WTC11 (cell line): ENCODE results near the gene OPCML. TPM values are rescaled to one million over a fixed set of nuclear protein-coding genes. Genes with fewer than 3 reads are reported as not detected.
A peak's percentile ranks its signal among the peaks of the same experiment; 100 is the strongest.

ENCODE experiments used
- ATAC-seq: fragments of 200-7000 bp; cut with Tn5 transposase; 2 replicates; pipeline ENCODE4 v1.10.0; 2021; ENCODE audit warnings: mild to moderate bottlenecking, moderate library complexity
- CTCF ChIA-PET: fragments of 300-600 bp; sonication (Branson Sonifier 250); formaldehyde crosslinking; loops from one replicate; lab custom pipeline; 2021; ENCODE audit warnings: antibody characterized with exemption; lab: Charles Lee
- POLR2A ChIA-PET: fragments of 350-600 bp; sonication (Branson Sonifier 250); formaldehyde crosslinking; loops from one replicate; lab custom pipeline; 2021; ENCODE audit warnings: antibody characterized with exemption; lab: Charles Lee
- DNase-seq: peaks from one replicate; pipeline ENCODE4 v3.0.0; 2021; ENCODE audit warnings: low spot score
- H3K27ac Mint-ChIP-seq: 2 replicates; pipeline ENCODE4 v1.8.0; 2021; ENCODE audit warnings: mixed read lengths
- H3K27me3 Mint-ChIP-seq: 2 replicates; pipeline ENCODE4 v1.8.0; 2021; ENCODE audit warnings: low read depth, mild to moderate bottlenecking, moderate library complexity, mixed read lengths
- H3K36me3 Mint-ChIP-seq: 2 replicates; pipeline ENCODE4 v1.8.0; 2021; ENCODE audit warnings: mixed read lengths
- H3K4me1 Mint-ChIP-seq: 2 replicates; pipeline ENCODE4 v1.8.0; 2022; ENCODE audit warnings: mixed read lengths
- H3K4me3 Mint-ChIP-seq: 2 replicates; pipeline ENCODE4 v1.8.0; 2021; ENCODE audit warnings: mild to moderate bottlenecking, moderate library complexity, mixed read lengths
- H3K9me3 Mint-ChIP-seq: 2 replicates; pipeline ENCODE4 v1.8.0; 2021; ENCODE audit warnings: mixed read lengths
- ATF3 ChIP-seq: sonication (generic); formaldehyde crosslinking; conservative IDR thresholded peaks from 2 replicates; pipeline ENCODE4 v1.8.1; 2022; ENCODE audit warnings: mild to moderate bottlenecking, missing genetic modification reagents
- ATF6 ChIP-seq: sonication (generic); formaldehyde crosslinking; IDR thresholded peaks from 2 replicates; pipeline ENCODE4 v1.8.1; 2023; ENCODE audit warnings: mild to moderate bottlenecking, missing genetic modification reagents
- E2F5 ChIP-seq: sonication (generic); formaldehyde crosslinking; IDR thresholded peaks from 2 replicates; pipeline ENCODE4 v1.8.1; 2022; ENCODE audit warnings: mild to moderate bottlenecking, moderate library complexity, missing genetic modification reagents
- ETV6 ChIP-seq: sonication (generic); formaldehyde crosslinking; IDR thresholded peaks from 2 replicates; pipeline ENCODE4 v1.8.1; 2022; ENCODE audit warnings: mild to moderate bottlenecking, missing genetic modification reagents
- FOXJ3 ChIP-seq: sonication (generic); formaldehyde crosslinking; IDR thresholded peaks from 2 replicates; pipeline ENCODE4 v1.9.0; 2021; ENCODE audit warnings: missing genetic modification reagents, mild to moderate bottlenecking, borderline replicate concordance
- KAT7 ChIP-seq: sonication (generic); formaldehyde crosslinking; IDR thresholded peaks from 2 replicates; pipeline ENCODE4 v1.8.1; 2023; ENCODE audit warnings: missing genetic modification reagents, mild to moderate bottlenecking, borderline replicate concordance
- MLX ChIP-seq: sonication (generic); formaldehyde crosslinking; IDR thresholded peaks from 2 replicates; pipeline ENCODE4 v1.8.1; 2023; ENCODE audit warnings: mild to moderate bottlenecking, missing genetic modification reagents, moderate library complexity
- MYBL2 ChIP-seq: sonication (generic); formaldehyde crosslinking; IDR thresholded peaks from 2 replicates; pipeline ENCODE4 v1.8.1; 2023; ENCODE audit warnings: mild to moderate bottlenecking, moderate library complexity, missing genetic modification reagents
- NFE2L1 ChIP-seq: sonication (generic); formaldehyde crosslinking; IDR thresholded peaks from 2 replicates; pipeline ENCODE4 v1.8.1; 2023; ENCODE audit warnings: missing genetic modification reagents
- NR1H2 ChIP-seq: sonication (generic); formaldehyde crosslinking; IDR thresholded peaks from 2 replicates; pipeline ENCODE4 v1.9.0; 2021; ENCODE audit warnings: mild to moderate bottlenecking, moderate library complexity, missing genetic modification reagents
- SMAD3 ChIP-seq: sonication (generic); formaldehyde crosslinking; IDR thresholded peaks from 2 replicates; pipeline ENCODE4 v1.8.0; 2022; ENCODE audit warnings: missing genetic modification reagents, mild to moderate bottlenecking, borderline replicate concordance
- SMAD4 ChIP-seq: sonication (generic); formaldehyde crosslinking; IDR thresholded peaks from 2 replicates; pipeline ENCODE4 v1.8.0; 2022; ENCODE audit warnings: mild to moderate bottlenecking, missing genetic modification reagents
- SOX15 ChIP-seq: fragments of 250-450 bp; sonication (Bioruptor Pico); IDR thresholded peaks from 2 replicates; pipeline ENCODE4 v1.9.0; 2021; ENCODE audit warnings: mild to moderate bottlenecking
- SP1 ChIP-seq: sonication (generic); formaldehyde crosslinking; conservative IDR thresholded peaks from 2 replicates; pipeline ENCODE4 v1.8.1; 2022; ENCODE audit warnings: missing genetic modification reagents
- TCF7 ChIP-seq: sonication (generic); formaldehyde crosslinking; IDR thresholded peaks from 2 replicates; pipeline ENCODE4 v1.8.0; 2022; ENCODE audit warnings: mild to moderate bottlenecking, low read depth, missing genetic modification reagents, moderate library complexity
- TEAD1 ChIP-seq: sonication (generic); formaldehyde crosslinking; IDR thresholded peaks from 2 replicates; pipeline ENCODE4 v1.8.0; 2022; ENCODE audit warnings: mild to moderate bottlenecking, missing genetic modification reagents
- TEAD4 ChIP-seq: sonication (generic); formaldehyde crosslinking; IDR thresholded peaks from 2 replicates; pipeline ENCODE4 v1.8.0; 2022; ENCODE audit warnings: mild to moderate bottlenecking, missing genetic modification reagents
- TP53 ChIP-seq: sonication (generic); formaldehyde crosslinking; IDR thresholded peaks from 2 replicates; pipeline ENCODE4 v1.8.1; 2023; ENCODE audit warnings: mild to moderate bottlenecking, missing genetic modification reagents
- ZBTB43 ChIP-seq: sonication (generic); formaldehyde crosslinking; IDR thresholded peaks from 2 replicates; pipeline ENCODE4 v1.8.1; 2023; ENCODE audit warnings: mild to moderate bottlenecking, missing genetic modification reagents
- ZMAT4 ChIP-seq: fragments of 250-450 bp; sonication (Bioruptor Pico); IDR thresholded peaks from 2 replicates; pipeline ENCODE4 v1.9.0; 2021; ENCODE audit warnings: mild to moderate bottlenecking
- ZNF281 ChIP-seq: sonication (generic); formaldehyde crosslinking; IDR thresholded peaks from 2 replicates; pipeline ENCODE4 v1.8.0; 2023; ENCODE audit warnings: mild to moderate bottlenecking, missing genetic modification reagents
- ZNF512 ChIP-seq: sonication (generic); formaldehyde crosslinking; IDR thresholded peaks from 2 replicates; pipeline ENCODE4 v1.8.1; 2022; ENCODE audit warnings: missing genetic modification reagents, borderline replicate concordance
- total RNA-seq: library from RNA; stranded (reverse); gene quantifications from 3 replicates; pipeline ENCODE4 v1.2.3, GENCODE V29; 2021

Gene OPCML
- total RNA-seq, 1 experiment from 2014 or later = 1.5 TPM

GRCh38 chr11:133408402-133408801 lies 123.9 kb downstream of the OPCML start:
- peaks cover 3% of the 10 kb centered on the region; the same call in 1 of the 2 replicates for H3K27me3 Mint-ChIP-seq
- ATAC-seq (no peak), DNase-seq (no peak)
- no peak overlapping the region for H3K4me3 Mint-ChIP-seq
- no peak for TF ChIP-seq FOXJ3 (CRISPR knock-in tag)
- no peak for TF ChIP-seq TEAD4 (CRISPR knock-in tag)
- TF ChIP-seq NR1H2 = no peak
- peaks cover 9% of the 10 kb centered on the region for H3K4me1 Mint-ChIP-seq
- CTCF ChIA-PET = interaction anchor here (0.8 to 1.4 kb wide), 2 partner anchors 274 to 413 kb away, joined by 3 read pairs; no protein-coding TSS in a partner anchor
- H3K36me3 Mint-ChIP-seq = peaks cover 6% of the 10 kb centered on the region; the same call in 1 of the 2 replicates
- peaks cover 9% of the 10 kb centered on the region for H3K9me3 Mint-ChIP-seq
- H3K27ac Mint-ChIP-seq = no peak overlapping the region
- POLR2A ChIA-PET = no interaction called here

- POLR2A ChIA-PET = no interaction called here
- no peak for DNase-seq
- TF ChIP-seq NR1H2 (no peak), SMAD4 (CRISPR knock-in tag) (no peak), E2F5 (CRISPR knock-in tag) (no peak), ATF3 (no peak), KAT7 (no peak), ZBTB43 (CRISPR knock-in tag) (no peak), SOX15 (no peak), SP1 (CRISPR knock-in tag) (no peak), TP53 (CRISPR knock-in tag) (no peak), ZNF512 (CRISPR knock-in tag) (no peak), NFE2L1 (CRISPR knock-in tag) (no peak), MLX (no peak), MYBL2 (CRISPR knock-in tag) (no peak), TEAD1 (CRISPR knock-in tag) (no peak), ETV6 (no peak)
- Mint-ChIP-seq H3K4me1 (peaks cover 5% of the 10 kb centered on the region; the same call in 1 of the 2 replicates), H3K27ac (no peak overlapping the region), H3K9me3 (peaks cover 9% of the 10 kb centered on the region), H3K36me3 (peaks cover 6% of the 10 kb centered on the region; the same call in 1 of the 2 replicates), H3K4me3 (no peak overlapping the region), H3K27me3 (peaks cover 3% of the 10 kb centered on the region; the same call in 1 of the 2 replicates)
- CTCF ChIA-PET = no interaction called here
- ATAC-seq = no peak
These were observed 125.8 kb downstream of the OPCML start for GRCh38 chr11:133406489-133406888.

GRCh38 chr11:133403900-133404299 lies 128.4 kb downstream of the OPCML start:
- peaks cover 6% of the 10 kb centered on the region; the same call in 1 of the 2 replicates for H3K36me3 Mint-ChIP-seq
- peaks cover 3% of the 10 kb centered on the region; the same call in 1 of the 2 replicates for H3K27me3 Mint-ChIP-seq
- DNase-seq (peak; percentile 54), ATAC-seq (peak; percentile 84)
- peaks cover 9% of the 10 kb centered on the region for H3K9me3 Mint-ChIP-seq
- H3K27ac Mint-ChIP-seq = no peak overlapping the region
- peaks cover 5% of the 10 kb centered on the region; the same call in 1 of the 2 replicates for H3K4me1 Mint-ChIP-seq
- H3K4me3 Mint-ChIP-seq = no peak overlapping the region
- POLR2A ChIA-PET = no interaction called here
- CTCF ChIA-PET = no interaction called here
- TF ChIP-seq TEAD1 (CRISPR knock-in tag) (no peak), TCF7 (CRISPR knock-in tag) (no peak), ATF6 (CRISPR knock-in tag) (no peak), ZNF281 (CRISPR knock-in tag) (no peak), SMAD3 (CRISPR knock-in tag) (no peak), ZMAT4 (CRISPR knock-in tag) (no peak)
